Frontal cortex (tissue), 4 donors: Measurements from ENCODE around the gene IHH. TPM values are rescaled to one million over a fixed set of nuclear protein-coding genes. Genes with fewer than 3 reads are reported as not detected.

ENCODE experiments used
- DNase-seq, 2 donors: peaks; one replicate each; pipeline ENCODE4 v3.0.0; 2012; ENCODE audit warnings: low spot score in 2 of 2
- FAIRE-seq: peaks from 2 replicates; lab custom pipeline; 2012; peaks lifted over from hg19 to GRCh38; lab: Jason Lieb, UNC
- total RNA-seq: library from RNA; depleted of rRNA; stranded (reverse); fragments of >200 nt; gene quantifications from one replicate; pipeline ENCODE4 v1.2.3, GENCODE V29; 2014
- donor health status: control.
- donor health status: control.
- donor health status: control.

The IHH gene
- total RNA-seq: 0.41 TPM

DNA sequence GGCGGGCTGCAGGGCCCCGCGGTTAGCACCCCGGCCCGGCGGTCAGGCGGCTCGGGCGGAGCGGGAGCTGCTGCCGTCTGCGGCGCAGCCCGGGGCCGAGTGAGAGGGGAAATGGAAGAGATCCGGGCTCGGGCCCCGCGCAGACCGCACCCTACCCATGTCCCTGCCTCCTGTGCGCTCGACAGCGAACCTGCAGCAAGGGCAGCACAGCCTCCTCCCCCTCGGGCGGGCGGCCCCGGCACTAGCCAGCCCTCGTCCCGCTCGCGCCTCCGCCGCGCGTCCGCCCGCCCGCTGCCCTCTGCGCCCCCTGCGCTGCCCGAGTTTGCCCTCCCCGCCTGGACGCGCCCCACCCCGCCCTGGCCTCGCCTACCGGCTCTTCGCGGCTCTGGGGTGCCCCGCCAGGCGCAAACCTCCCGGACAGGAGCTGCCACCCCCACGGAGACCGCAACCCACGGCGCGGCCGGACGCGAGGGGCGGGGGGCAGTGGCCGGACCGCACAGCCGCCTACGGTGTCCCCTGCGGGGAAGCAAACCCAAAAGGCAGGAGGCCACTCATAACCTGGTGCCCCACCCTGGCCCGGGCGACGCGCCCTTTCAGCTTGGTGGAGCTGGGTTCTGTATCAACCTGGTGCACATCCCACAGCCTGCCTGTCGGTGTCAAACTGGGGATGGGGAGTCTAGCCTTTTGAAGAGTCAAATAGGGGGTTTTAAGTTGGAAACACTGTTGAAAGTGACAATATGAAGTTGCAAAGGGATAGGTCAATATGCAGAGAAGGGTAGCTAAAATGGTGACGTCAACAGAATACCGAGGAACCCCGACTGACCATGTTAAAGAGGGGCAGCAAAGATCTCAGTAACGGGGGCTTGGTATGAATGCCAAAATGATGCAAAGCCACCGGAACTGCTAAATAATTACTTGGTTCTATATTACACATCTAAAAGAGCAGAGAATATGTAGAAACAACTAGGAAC, at the start of gene IHH:
TSS of gene IHH (minus strand) at position 101 of the 971 bp plus-strand sequence. CDS start 454 bp downstream, outside the sequence.
- FAIRE-seq: no peak
- no peak for DNase-seq

DNA sequence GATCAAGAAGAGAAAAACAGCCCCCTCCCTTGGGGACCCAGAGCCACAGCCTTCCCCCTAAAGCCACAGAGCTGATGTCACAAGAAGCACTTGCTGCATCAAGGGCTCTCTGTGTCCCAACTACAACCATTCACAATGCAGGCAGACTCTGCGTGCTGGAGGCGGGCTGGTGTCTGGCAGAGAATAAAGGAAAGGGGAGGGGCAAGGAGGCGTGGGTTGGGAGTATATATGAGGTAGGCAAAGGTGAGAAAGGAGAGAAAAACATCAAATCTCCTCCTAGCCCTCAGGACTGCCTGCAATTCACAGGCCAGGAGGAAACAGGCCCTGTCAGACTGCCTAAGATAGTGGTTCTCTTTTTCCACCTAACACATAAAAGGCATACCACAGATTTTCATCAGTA, 48.8 kb upstream of the IHH start:
- no peak for DNase-seq
- no peak for FAIRE-seq

DNA sequence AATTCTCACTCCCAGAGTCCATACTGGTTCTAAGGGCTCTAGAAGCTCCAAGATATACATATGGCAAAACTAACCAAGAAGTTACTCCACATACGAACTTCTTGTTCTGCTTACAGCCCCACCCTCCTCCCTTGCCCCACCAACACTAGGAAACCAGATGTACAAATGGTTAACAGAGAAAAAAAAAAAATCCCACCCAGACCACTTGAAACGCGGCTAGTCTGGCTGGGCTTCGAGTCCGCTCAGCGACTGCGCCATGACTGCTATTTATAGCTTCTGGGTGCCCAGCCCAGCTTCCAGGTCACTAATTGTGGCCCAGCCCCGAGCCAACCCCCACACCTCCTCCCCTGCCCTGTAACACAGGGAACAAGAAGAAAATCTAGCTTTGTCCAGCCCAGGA, 47.0 kb upstream of the IHH start:
- DNase-seq (no peak), FAIRE-seq (no peak)

DNA sequence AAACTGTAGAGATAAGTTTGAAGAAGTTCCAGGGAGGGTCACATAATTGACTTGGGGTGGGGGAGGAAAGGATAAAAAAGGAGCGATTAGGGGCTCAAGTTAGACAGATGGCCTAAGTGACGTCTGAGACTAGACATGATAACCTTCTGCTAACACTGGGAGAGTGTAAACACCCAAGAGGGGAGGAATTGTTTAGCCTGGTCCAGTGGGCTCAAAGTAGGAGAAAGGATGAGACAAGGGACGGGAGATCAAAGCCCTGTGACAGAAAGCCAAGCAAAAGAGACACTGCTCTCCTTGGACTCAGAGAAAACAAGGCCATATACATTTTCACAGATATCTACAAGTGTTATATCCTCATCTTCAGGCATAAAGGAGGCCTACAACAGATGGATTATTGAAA, 45.5 kb upstream of the IHH start:
- no peak for DNase-seq
- no peak for FAIRE-seq

DNA sequence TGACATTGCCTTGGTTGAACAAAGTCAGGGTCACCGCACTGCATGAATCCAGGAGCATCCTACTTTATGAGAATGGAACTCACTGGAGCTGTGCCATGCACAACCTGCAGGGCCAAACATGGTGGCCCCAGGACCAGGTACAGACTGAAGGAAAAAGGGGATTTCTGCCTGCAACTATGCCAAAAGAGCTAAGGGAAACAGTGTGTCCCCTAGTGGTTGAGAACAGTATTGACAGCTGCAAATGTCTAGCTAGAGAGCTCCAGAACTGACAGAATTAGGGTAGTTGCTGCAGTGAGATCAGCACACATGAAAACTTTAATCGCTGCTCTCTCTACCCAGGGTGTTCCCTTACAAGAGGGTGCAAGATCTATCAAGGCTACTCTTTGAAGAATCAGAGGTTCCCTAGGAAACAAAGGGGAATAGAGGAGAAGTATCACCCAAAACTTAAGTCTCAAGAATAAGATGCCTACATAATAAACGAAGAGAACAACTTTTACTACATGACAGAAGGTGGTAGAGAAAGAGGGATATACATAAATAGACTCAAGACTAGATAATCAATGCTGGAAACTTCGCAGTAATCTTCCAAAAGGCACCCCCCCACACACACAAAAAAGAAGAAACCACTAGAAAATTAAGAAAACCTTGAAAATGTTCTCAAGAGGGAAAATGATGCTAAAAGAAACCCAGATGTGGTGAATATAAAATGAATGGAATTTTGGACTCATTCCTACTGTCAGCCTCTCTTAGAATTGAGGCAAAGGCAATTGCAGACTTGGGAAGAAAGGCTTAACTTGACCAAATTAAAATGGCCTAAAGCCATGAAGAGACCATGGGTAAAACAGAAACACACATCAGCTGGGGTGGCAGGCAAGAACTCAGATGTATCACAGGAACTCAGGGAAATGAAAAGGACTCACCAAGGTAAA, 43.6 kb upstream of the IHH start:
- DNase-seq (no peak), FAIRE-seq (no peak)

DNA sequence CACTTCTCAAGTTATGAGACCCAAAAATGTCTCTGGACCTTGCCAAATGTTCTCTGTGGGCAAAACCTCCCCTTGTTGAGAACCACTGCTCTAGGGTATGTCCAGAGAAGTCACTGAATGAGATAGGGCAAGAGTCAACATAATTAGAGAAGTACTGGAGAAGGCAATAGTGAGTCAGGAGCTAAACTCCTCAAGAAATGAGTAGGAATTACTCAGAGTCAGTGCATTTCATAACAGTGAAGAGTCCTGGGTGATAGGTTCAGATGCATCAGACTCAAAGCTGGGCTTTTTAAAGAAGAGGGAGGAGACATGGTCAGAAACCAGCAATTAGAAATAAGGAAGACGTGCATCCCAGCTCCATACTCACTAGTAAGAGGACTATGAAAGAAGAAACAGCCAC, 38.6 kb upstream of the IHH start:
- FAIRE-seq: no peak

DNA sequence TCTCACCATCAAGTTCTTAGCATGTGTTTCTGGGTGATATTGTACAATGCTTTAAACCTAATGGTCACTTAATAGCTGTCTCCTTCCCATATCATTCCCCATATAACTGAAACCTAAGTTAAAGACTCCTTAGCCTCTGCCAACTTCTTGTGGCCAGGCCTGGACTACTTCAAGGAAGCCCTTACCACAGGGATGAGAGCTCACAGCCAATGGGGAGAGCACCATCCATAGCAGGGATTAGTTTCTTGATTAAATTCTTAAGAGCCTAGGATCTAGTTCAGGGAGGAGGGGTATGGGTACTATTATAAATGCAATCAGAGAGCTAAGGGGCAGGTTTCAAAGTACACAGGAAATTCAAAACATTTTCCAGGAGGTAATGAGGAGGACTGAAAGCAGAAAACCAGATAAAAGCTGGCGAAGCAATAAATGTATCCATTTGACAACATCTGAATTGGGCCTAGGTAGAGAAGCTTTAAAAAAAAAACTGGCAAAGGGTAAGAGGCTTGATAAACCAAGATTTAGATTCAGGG, 34.8 kb upstream of the IHH start:
- FAIRE-seq (no peak), DNase-seq (no peak)

More for the DNA sequence above, 38.6 kb upstream of the IHH start:
- DNase-seq: no peak

DNA sequence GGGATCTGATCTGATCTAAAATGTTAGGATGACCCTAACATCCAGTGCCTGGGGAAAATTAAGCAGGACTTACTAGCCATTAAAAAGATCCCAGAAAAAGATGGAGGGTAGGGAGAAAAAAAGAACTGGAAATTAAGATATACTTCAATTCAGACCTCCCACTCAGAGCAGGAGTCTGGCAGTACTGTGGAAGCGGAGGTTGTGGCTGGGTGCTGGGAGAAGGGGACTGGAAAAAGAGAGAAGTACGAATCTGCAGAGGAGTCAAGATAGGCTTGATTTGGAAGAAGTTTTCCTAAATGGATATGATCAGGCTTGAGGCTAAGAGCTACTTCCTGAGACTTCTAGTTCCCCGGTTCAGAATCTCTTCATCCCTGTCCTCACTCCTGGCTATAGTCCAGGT, 33.5 kb upstream of the IHH start:
- FAIRE-seq (no peak), DNase-seq (no peak)

DNA sequence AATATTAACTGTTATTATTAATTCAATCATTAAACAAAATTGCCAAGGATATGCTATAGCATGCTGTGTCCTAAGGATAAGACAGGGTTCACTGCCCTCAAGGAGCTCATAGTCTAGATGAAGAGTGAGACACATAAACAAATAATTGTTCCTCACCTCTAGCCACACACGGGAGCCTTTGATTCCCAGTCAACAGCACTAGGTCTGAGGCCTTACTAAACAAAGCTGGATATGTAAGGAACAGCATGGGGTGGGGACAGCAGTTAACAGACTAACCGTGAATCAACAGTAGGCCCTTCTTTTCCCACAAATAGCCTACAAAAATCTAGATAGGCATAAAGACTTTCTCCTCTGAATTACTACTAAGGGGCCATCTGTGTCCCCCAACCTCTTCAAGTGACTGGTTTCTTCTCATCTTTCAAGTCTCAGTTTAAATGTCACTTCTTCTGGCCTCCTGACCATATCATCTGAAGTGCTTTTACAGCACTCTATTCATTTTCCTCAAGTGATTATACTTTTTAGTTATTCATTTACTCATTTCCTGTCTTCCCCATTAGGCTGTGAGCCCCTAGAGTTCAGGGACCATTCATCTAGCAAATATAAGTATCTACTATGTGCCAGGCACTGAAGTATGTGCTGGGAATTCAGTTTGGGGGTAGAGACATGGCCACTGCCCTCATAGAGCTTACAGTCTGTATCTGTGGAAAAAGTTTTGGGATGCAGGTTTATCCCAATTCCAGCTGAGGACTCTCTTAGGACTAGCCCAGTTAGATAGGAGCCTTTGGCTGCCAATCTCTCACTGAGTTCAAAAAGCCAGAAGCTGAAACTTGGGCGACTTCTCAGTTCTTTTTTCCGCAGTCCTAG, 29.9 kb upstream of the IHH start:
- DNase-seq: no peak
- FAIRE-seq: no peak

DNA sequence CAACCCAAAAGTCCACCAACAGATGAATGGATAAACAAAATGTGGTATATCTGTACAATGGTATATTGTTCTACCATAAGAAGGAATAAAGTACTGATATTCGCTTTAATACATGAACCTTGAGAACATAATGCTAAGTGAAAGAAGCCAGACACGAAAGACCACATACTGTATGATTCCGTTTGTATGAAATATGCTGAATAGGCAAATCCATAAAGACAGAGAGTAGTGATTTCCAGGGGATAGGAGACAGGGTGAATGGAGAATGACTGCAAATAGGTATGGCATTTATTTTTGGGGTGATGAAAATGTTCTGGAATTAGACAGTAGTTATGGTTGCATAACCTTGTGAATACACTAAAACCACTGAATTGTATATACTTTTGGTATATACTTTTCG, 28.6 kb upstream of the IHH start:
- no peak for DNase-seq
- no peak for FAIRE-seq

DNA sequence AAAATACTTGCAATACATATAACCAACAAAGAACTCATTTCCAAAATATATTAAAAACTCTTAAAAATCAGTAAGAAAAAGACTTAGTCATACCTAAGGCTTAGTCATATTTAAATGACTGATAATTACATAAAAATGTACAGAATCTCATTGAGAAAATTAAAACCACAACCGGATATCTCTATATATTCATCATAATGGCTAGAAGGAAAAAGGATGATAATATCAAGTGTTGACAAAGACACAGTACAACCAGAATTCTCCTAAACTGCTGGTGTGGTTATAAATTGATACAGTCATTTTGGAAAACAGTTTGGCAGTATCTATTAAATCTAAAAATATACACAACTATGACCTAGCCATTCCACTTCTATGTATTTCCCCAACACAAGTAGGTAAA, 27.1 kb upstream of the IHH start:
- no peak for FAIRE-seq
- no peak for DNase-seq

DNA sequence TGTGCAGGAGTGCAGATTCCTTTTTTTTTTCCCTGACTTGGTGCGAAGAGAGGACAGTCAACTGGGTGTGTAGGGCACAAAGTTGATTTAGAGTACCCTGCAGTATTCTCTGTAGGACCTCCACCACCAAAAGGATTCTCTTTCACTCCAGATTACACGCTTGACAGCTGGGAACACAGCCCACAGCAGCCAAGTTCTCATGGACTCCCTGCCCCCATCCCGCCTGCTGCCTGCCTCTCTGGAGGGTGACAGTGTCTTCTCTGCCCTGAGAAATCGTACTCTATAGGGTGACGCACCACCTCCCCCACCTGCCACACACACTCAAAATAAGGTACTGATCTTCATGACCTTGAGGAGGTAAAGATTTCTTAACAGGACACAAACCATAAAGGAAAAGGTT, 26.6 kb upstream of the IHH start:
- no peak for FAIRE-seq
- no peak for DNase-seq

DNA sequence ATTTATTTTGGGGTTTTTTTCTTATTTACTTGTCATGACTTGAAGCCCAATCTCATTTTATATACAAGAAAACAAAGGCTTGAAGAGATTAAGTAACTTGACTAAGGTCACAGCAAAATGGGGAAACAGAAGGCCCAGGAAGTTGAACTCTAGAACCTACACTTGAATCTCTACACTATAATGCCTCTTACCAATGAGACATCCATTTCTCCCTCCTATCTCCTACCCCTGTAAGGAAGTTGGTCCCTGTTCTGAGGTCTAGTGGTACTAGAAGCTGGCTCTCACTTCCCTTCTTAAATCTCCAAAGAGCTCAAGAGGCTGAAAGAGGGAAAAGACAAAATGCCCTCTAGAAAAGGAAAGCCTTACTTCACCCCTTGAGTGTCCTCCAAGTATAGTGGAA, 25.5 kb upstream of the IHH start:
- no peak for DNase-seq
- FAIRE-seq: no peak

DNA sequence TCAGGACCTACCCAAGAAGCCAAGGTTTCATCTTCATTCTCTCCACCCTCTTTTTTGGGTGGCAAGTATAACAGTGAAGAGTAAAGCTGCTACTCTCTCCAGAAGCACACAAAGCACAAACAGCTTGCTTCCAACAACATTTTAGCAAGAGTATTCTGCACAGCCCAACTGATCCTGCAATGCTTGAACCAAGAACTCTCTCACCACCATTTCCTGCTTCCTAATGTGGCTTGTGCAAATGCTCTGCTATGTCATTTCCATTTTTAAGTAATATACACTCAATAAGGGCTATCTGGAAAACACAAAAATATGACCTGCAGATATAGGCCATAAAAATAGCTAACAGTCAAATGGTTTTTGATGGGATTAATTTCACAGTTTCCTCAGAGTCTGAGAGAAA, 24.1 kb upstream of the IHH start:
- DNase-seq (no peak), FAIRE-seq (no peak)

DNA sequence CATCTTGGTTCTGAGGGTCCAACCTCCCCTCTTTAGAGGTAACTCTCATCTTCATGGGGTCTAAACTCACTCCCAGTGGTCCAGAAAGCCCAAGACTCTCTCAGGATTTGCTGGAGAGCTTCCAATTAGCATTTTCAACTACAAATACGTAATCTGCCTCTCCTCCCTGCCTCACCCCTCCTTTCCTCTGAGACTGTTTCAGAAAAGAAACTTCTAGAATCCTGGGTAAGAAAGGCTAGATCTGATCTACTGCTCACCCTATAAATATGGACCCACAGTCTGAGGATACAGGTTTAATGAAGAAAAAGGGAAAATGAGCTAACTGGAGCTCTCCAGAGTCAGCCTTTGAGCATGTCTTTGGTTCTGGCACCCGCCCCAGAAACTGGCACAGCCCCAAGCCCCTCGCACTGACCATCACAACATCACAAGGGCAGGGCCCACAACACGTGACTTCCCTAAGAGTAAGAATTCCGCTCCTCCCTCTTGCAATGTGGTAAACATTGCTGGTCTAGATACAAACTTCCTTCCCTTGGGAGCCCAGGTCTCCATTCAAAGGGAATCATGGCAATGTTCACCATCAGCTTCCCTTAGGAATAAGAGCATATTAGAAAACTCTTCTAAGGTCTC, 21.7 kb upstream of the IHH start:
- no peak for FAIRE-seq
- no peak for DNase-seq

DNA sequence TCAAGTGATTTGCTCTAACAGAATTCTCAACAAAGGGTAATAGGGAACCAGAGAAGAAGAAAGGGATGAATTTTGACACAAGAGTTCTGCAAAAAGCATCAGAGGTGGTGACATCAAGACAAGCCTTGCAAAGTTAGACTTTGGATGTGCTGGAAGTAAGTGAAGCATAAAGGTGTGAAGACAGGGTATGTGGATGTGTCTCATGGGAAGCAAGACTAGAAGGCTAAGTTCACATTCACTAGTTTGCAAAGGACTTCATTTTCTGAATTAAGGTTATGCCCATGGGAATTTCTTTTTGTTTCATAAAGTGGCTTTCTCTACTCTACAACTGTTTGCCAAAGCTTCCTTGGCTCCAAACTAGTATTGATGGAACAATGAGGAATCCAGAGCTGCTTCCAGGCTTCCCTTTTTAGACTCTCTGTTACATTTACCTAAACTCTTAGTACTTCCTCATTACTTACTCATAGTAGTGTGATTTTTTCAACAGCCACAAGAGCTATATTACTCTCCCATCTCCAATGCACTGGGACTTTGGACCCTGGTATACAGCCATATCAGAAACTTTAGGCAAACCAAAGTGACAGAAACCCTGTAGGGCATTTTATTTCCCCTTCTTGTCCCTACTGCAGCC, 21.1 kb upstream of the IHH start:
- FAIRE-seq: no peak
- no peak for DNase-seq

DNA sequence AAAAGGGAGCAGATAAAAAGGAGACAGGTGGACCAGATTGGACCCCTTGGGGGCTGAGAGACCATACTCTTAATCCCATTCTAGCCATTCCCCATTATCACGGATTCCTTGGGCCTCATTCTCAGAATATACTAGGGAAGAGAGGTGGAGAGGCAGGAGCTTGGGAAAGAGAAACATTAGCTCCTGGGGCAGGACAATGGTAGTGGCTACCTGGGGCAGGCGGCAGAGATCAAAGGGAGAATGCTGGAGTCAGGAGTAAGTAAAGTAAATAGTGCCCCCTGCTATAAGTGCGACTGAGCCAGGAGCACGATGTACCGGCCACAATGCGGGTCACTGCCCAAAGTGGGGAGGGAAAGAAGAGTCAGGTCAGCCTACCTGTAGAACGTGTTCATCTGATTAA, 20.4 kb upstream of the IHH start:
- FAIRE-seq (no peak), DNase-seq (no peak)

DNA sequence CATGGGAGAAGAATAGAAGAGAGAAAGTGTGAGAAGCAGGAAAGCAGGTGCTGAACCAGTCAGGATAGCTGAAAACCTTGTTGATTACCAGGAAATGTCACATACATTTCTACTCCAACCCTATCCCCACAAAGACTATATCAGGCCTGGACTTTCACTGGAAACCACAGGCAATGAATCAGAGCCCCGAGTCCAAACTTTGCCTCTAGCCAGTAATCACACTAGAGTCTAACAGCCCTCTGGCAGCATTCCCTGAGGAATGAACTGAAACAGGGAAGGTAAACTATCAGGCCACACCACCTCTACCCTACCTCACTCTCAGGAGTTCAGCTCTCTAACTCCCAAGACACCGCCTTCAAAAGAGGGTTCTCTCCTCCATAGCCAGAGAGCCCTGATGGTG, 18.7 kb upstream of the IHH start:
- FAIRE-seq: no peak

DNA sequence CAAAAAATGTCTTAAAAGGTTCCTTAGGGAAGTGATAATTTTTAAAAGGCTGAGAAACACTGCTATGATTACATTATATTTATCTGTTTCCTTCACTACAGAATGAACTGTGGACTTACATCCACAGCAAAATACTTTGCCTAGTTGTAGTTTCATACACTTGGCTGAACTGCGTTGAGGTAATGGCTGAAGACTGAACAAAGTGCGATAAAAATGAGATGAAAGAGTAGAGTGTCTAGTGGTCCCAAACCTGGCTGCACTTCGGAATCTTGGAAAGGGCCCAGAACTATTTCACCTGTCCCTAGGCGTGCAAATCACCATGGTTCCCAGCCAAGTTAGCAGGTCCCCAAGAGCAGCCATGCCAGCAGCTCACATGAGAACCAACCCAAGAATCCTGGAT, 18.2 kb upstream of the IHH start:
- no peak for FAIRE-seq
- no peak for DNase-seq

More for the DNA sequence above, 18.7 kb upstream of the IHH start:
- DNase-seq: no peak
